ENCODE measurements around the gene SLC39A11. TPM values are rescaled to one million over a fixed set of nuclear protein-coding genes. Genes with fewer than 3 reads are reported as not detected.

SLC39A11 gene
- total RNA-seq, 1 experiment from 2014 or later: 56.1 TPM

DNA sequence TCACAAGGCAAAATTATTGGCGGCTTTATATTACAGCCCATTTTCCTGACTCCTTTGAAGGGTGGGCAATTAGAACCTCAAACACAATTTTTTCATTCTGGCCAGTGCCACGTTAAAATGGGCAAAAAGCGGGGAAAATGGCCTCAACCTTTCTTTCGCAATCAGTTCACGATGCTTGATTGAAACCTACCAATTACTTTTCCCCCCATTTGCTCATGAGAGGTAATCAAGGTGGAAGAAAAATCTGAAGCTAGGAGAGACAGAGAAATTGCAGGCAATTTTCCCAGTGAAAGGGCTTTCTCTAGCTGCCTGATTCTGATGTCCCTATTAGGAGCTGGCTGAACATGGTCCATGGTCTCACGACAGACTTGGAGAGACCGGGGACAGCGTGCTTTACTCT lies 215.1 kb downstream of the SLC39A11 start:
- in situ Hi-C loops (cut with HindIII; ENCODE audit: low pct_unique_long_range_greater_than_20kb, low sequenced_read_pairs): no loop called here
- POLR2A ChIA-PET: no interaction called here

DNA sequence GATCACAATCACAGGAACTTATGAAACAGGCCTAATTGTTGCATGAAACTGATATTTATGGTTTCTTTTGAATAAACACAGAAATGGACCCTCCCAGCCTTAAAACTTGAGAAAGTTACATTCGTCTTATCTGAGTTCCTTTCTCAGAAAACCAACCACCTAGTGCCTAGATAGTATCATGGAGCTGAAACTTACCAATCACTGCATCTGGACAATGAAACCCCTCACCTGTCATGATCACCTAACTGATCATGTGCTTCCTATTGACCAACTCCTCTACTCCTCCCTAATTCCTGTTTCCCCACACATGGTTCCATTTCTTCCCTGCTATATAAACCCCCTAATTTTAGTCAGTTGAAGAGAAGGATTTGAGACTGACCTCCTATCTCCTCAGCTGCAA lies 216.1 kb downstream of the SLC39A11 start:
- DNase-seq (ENCODE audit: low read depth, low spot score) (no peak), ATAC-seq (no peak)
- TF ChIP-seq TCF7L2 (IDR thresholded peaks at IDR 0.05; ENCODE audit: low read depth, low read length) (no peak), SIN3A (IDR thresholded peaks at IDR 0.05; ENCODE audit: borderline replicate concordance, insufficient read depth, low read depth, low read length) (no peak), POLR2AphosphoS5 (IDR thresholded peaks at IDR 0.05; ENCODE audit: low read depth, low read length) (no peak)
- TF ChIP-seq, protein P1, sequence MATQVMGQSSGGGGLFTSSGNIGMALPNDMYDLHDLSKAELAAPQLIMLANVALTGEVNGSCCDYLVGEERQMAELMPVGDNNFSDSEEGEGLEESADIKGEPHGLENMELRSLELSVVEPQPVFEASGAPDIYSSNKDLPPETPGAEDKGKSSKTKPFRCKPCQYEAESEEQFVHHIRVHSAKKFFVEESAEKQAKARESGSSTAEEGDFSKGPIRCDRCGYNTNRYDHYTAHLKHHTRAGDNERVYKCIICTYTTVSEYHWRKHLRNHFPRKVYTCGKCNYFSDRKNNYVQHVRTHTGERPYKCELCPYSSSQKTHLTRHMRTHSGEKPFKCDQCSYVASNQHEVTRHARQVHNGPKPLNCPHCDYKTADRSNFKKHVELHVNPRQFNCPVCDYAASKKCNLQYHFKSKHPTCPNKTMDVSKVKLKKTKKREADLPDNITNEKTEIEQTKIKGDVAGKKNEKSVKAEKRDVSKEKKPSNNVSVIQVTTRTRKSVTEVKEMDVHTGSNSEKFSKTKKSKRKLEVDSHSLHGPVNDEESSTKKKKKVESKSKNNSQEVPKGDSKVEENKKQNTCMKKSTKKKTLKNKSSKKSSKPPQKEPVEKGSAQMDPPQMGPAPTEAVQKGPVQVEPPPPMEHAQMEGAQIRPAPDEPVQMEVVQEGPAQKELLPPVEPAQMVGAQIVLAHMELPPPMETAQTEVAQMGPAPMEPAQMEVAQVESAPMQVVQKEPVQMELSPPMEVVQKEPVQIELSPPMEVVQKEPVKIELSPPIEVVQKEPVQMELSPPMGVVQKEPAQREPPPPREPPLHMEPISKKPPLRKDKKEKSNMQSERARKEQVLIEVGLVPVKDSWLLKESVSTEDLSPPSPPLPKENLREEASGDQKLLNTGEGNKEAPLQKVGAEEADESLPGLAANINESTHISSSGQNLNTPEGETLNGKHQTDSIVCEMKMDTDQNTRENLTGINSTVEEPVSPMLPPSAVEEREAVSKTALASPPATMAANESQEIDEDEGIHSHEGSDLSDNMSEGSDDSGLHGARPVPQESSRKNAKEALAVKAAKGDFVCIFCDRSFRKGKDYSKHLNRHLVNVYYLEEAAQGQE (IDR thresholded peaks at IDR 0.05; ENCODE audit: insufficient read depth in 1 of 2, low read depth in 2 of 2, low read length in 1 of 2): no peak
- TF ChIP-seq, protein P2, sequence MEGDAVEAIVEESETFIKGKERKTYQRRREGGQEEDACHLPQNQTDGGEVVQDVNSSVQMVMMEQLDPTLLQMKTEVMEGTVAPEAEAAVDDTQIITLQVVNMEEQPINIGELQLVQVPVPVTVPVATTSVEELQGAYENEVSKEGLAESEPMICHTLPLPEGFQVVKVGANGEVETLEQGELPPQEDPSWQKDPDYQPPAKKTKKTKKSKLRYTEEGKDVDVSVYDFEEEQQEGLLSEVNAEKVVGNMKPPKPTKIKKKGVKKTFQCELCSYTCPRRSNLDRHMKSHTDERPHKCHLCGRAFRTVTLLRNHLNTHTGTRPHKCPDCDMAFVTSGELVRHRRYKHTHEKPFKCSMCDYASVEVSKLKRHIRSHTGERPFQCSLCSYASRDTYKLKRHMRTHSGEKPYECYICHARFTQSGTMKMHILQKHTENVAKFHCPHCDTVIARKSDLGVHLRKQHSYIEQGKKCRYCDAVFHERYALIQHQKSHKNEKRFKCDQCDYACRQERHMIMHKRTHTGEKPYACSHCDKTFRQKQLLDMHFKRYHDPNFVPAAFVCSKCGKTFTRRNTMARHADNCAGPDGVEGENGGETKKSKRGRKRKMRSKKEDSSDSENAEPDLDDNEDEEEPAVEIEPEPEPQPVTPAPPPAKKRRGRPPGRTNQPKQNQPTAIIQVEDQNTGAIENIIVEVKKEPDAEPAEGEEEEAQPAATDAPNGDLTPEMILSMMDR (IDR thresholded peaks at IDR 0.05): no peak
- BruUV-seq (replicated peaks): no TSS peak
- Histone ChIP-seq H3K4me1 (ENCODE audit: control insufficient read depth, insufficient read depth, low read length) (no peaks in the 10 kb centered on the region), H3K36me3 (ENCODE audit: control insufficient read depth, insufficient read depth, low read length) (no peaks in the 10 kb centered on the region), H3K27me3 (ENCODE audit: control insufficient read depth, insufficient read depth, low read length) (no peaks in the 10 kb centered on the region), H3K4me3 (ENCODE audit: low read depth in 2 of 2, low read length in 2 of 2) (no peak overlapping the region), H3K9me3 (ENCODE audit: control insufficient read depth, insufficient read depth, low read depth, low read length) (peaks cover 13% of the 10 kb centered on the region; the same call in 1 of the 2 replicates), H3K27ac (ENCODE audit: low read length) (no peak overlapping the region)
- ChIA-PET CTCF (no interaction called here), POLR2A (no interaction called here)
- in situ Hi-C loops (cut with HindIII; ENCODE audit: low pct_unique_long_range_greater_than_20kb, low sequenced_read_pairs) (no loop called here), intact Hi-C loops (cut with micrococcal nuclease; ENCODE audit: unreplicated experiment) (no loop called here)

More for the DNA sequence above, 215.1 kb downstream of the SLC39A11 start:
- DNase-seq (ENCODE audit: low read depth, low spot score) (no peak), ATAC-seq (no peak)
- Histone ChIP-seq H3K27me3 (ENCODE audit: control insufficient read depth, insufficient read depth, low read length) (no peaks in the 10 kb centered on the region), H3K4me3 (ENCODE audit: low read depth in 2 of 2, low read length in 2 of 2) (no peak overlapping the region), H3K27ac (ENCODE audit: low read length) (no peak overlapping the region), H3K36me3 (ENCODE audit: control insufficient read depth, insufficient read depth, low read length) (no peaks in the 10 kb centered on the region), H3K9me3 (ENCODE audit: control insufficient read depth, insufficient read depth, low read depth, low read length) (peaks cover 13% of the 10 kb centered on the region; the same call in 1 of the 2 replicates), H3K4me1 (ENCODE audit: control insufficient read depth, insufficient read depth, low read length) (no peaks in the 10 kb centered on the region)
- intact Hi-C loops (cut with micrococcal nuclease; ENCODE audit: unreplicated experiment): no loop called here
- TF ChIP-seq, protein P1 (IDR thresholded peaks at IDR 0.05; ENCODE audit: insufficient read depth in 1 of 2, low read depth in 2 of 2, low read length in 1 of 2): no peak
- TF ChIP-seq, protein P2 (IDR thresholded peaks at IDR 0.05): no peak
- no peak for TF ChIP-seq SIN3A (IDR thresholded peaks at IDR 0.05; ENCODE audit: borderline replicate concordance, insufficient read depth, low read depth, low read length)
- no peak for TF ChIP-seq TCF7L2 (IDR thresholded peaks at IDR 0.05; ENCODE audit: low read depth, low read length)
- no peak for TF ChIP-seq POLR2AphosphoS5 (IDR thresholded peaks at IDR 0.05; ENCODE audit: low read depth, low read length)
- no TSS peak for BruUV-seq (replicated peaks)
- CTCF ChIA-PET: no interaction called here

Data from Panc1 (cell line).